ENCODE measurements around the gene FCN2.

The FCN2 gene

DNA sequence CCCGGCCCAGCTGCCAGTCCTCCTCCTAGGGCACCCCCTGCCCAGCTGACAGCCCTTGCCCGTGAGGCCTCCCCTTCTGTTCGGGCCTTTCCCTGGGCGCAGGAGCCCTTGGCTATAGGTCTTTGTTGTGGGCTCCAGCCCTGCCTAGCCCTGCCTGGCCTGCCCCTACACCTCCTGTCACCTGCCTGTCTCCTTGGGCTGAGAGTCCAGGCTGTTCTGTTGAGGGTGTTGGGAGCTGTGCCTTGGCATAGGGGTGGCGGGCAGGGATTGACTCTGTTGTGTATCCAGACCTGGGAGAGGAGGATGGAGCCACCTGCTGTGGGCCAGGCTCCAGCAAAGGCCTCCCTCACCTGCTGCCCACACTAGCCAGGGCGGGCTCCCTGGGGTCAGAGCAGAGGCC, 11.6 kb downstream of the FCN2 start:
- Histone ChIP-seq H3K4me1 (ENCODE audit: control insufficient read depth in 1 of 2, insufficient read depth in 1 of 2, low read depth in 1 of 2, low read length in 1 of 2) (no peaks in the 10 kb centered on the region), H3K27me3 (peaks cover 51% of the 10 kb centered on the region), H3K36me3 (no peaks in the 10 kb centered on the region), H3K4me3 (ENCODE audit: low read depth in 1 of 2, low read length in 1 of 2) (no peak overlapping the region), H3K27ac (no peak overlapping the region), H3K9me3 (no peaks in the 10 kb centered on the region)
- TF ChIP-seq, protein P1, sequence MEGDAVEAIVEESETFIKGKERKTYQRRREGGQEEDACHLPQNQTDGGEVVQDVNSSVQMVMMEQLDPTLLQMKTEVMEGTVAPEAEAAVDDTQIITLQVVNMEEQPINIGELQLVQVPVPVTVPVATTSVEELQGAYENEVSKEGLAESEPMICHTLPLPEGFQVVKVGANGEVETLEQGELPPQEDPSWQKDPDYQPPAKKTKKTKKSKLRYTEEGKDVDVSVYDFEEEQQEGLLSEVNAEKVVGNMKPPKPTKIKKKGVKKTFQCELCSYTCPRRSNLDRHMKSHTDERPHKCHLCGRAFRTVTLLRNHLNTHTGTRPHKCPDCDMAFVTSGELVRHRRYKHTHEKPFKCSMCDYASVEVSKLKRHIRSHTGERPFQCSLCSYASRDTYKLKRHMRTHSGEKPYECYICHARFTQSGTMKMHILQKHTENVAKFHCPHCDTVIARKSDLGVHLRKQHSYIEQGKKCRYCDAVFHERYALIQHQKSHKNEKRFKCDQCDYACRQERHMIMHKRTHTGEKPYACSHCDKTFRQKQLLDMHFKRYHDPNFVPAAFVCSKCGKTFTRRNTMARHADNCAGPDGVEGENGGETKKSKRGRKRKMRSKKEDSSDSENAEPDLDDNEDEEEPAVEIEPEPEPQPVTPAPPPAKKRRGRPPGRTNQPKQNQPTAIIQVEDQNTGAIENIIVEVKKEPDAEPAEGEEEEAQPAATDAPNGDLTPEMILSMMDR (IDR thresholded peaks at IDR 0.05) = no peak

DNA sequence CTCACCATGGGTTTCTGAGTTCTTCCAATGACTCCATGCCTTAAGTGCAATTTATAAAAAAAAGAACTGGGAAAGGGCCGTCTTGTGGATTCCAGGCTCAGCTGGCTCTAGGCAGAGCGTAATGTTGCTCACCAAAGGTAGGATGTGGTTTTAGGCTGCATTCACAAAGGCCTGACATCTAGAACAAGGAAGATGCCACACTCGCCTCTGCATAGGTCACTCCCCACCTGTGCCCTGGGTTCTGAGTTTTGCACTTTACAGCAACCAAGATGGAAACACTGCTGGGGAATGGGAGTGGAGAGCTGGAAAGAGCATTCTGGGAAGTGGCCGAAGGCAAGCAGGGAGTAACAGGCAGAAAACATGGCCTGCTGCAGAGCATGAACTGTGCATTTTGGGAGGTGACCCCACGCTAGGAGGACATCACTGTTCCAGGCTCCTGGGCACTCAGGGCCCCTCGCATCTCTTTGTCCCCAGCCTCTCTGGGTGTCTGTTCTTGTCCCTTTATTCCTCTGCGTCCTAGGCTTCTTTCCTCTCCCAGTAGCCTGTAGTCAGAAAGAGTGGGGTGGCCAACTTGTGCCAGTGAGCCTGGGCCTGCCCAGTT, 12.3 kb downstream of the FCN2 start:
- Histone ChIP-seq H3K27ac (no peak overlapping the region), H3K4me1 (ENCODE audit: control insufficient read depth in 1 of 2, insufficient read depth in 1 of 2, low read depth in 1 of 2, low read length in 1 of 2) (no peaks in the 10 kb centered on the region), H3K36me3 (no peaks in the 10 kb centered on the region), H3K4me3 (ENCODE audit: low read depth in 1 of 2, low read length in 1 of 2) (no peak overlapping the region), H3K9me3 (no peaks in the 10 kb centered on the region), H3K27me3 (peaks cover 44% of the 10 kb centered on the region)
- TF ChIP-seq, protein P1 (IDR thresholded peaks at IDR 0.05) = no peak

DNA sequence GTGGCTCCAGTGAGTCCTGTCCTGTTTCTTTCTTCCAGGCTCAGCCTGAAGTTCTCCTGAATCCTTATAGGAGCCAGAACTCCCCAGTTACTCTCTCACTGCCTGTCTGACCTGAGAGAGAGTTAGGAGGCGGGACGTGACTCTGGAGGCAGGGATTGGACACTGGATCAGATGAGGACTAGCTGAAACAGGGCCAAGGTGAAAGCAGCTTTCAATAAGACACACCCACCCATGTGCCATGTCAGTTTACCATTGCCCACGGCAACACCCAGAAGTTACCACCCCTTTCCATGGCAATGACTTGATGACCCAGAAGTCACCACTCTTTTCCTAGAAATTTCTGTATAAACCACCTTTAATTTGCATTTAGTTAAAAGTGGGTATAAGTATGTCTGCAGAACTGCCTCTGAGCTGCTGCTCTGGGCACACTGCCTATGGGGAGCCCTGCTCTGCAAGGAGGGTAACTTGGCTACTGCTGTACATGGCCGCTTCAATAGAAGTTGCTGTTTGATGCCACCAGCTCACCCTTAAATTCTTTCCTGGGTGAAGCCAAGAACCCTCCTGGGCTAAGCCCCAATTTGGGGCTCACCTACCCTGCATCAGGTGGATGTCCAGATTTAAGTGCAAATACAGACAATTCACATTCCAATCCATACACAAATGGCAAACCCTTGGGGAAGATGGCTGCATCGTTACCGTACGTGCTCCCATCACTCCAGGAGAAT, 13.7 kb downstream of the FCN2 start:
- Histone ChIP-seq H3K36me3 (no peaks in the 10 kb centered on the region), H3K27me3 (peaks cover 34% of the 10 kb centered on the region), H3K9me3 (no peaks in the 10 kb centered on the region), H3K4me3 (ENCODE audit: low read depth in 1 of 2, low read length in 1 of 2) (no peak overlapping the region), H3K27ac (no peak overlapping the region), H3K4me1 (ENCODE audit: control insufficient read depth in 1 of 2, insufficient read depth in 1 of 2, low read depth in 1 of 2, low read length in 1 of 2) (no peaks in the 10 kb centered on the region)
- TF ChIP-seq, protein P1 (IDR thresholded peaks at IDR 0.05) = no peak

DNA sequence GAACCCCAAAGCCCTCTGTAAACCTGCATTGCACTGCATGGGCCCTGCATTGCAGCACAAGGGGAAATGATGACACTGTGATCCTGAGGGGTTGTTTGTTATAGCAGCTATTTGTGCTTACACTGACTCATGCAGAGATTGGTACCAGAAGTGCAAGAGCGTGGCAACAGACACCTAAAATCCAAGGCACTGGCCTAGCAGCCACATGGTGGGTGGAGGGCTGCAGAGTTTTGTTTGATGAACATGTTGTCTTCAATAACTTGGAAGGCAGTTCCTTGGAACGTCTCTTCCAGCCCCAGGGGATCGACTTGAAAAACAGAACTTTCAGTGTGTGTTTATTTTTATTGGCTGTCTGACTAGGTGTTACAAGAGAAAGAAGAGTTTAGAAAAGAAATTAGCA, 14.5 kb downstream of the FCN2 start:
- peaks cover 33% of the 10 kb centered on the region for H3K27me3 ChIP-seq
- TF ChIP-seq, protein P1 (IDR thresholded peaks at IDR 0.05) = no peak
- H3K4me1 ChIP-seq (ENCODE audit: control insufficient read depth in 1 of 2, insufficient read depth in 1 of 2, low read depth in 1 of 2, low read length in 1 of 2) = no peaks in the 10 kb centered on the region
- no peak overlapping the region for H3K27ac ChIP-seq
- H3K4me3 ChIP-seq (ENCODE audit: low read depth in 1 of 2, low read length in 1 of 2) = no peak overlapping the region
- H3K36me3 ChIP-seq = no peaks in the 10 kb centered on the region
- H3K9me3 ChIP-seq = no peaks in the 10 kb centered on the region

DNA sequence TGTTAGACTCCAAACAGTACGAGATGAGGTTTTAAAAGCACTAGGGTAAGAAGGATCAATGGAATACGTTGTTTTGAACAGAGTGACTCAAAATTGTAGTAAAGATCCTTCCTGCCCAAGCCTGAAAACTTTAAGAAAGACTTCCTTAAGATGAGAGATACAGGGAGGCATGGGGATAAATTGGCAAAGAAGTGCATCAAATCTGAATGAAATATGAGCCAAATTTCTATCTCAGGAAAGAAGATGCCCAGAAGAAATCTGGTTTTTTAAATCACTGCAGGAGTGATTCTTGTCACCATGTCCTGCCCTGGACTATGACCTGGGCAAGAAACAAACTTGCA, 14.9 kb downstream of the FCN2 start:
- TF ChIP-seq, protein P1 (IDR thresholded peaks at IDR 0.05) = no peak
- no peaks in the 10 kb centered on the region for H3K36me3 ChIP-seq
- H3K27me3 ChIP-seq = peaks cover 30% of the 10 kb centered on the region
- H3K4me3 ChIP-seq (ENCODE audit: low read depth in 1 of 2, low read length in 1 of 2) = no peak overlapping the region
- H3K27ac ChIP-seq = no peak overlapping the region
- H3K9me3 ChIP-seq = no peaks in the 10 kb centered on the region
- H3K4me1 ChIP-seq (ENCODE audit: control insufficient read depth in 1 of 2, insufficient read depth in 1 of 2, low read depth in 1 of 2, low read length in 1 of 2) = no peaks in the 10 kb centered on the region
